Mucosa of rectum (tissue), 2 donors: ENCODE results near the gene ARGLU1.
A peak's percentile ranks its signal among the peaks of the same experiment; 100 is the strongest.

Experiments
- H3K27ac ChIP-seq, 2 donors: one replicate each; pipeline ENCODE4 v1.7.0; 2013; ENCODE audit warnings: inconsistent platforms in 2 of 2, low read depth in 2 of 2, low read length in 2 of 2
- H3K27me3 ChIP-seq, 2 donors: one replicate each; pipeline ENCODE4 v1.7.0; 2013; ENCODE audit warnings: low read length in 2 of 2; ENCODE audit not compliant: control insufficient read depth in 2 of 2, insufficient read depth in 2 of 2
- H3K36me3 ChIP-seq, 2 donors: one replicate each; pipeline ENCODE4 v1.7.0; 2013; ENCODE audit warnings: low read length in 2 of 2; ENCODE audit not compliant: control insufficient read depth in 2 of 2, insufficient read depth in 2 of 2
- H3K4me1 ChIP-seq, 2 donors: one replicate each; pipeline ENCODE4 v1.7.0; 2013; ENCODE audit warnings: low read length in 2 of 2, mild to moderate bottlenecking in 1 of 2; ENCODE audit not compliant: control insufficient read depth in 2 of 2, insufficient read depth in 2 of 2
- H3K4me3 ChIP-seq, 2 donors: one replicate each; pipeline ENCODE4 v1.7.0; 2013; ENCODE audit warnings: low read length in 2 of 2
- H3K9ac ChIP-seq, 2 donors: one replicate each; pipeline ENCODE4 v1.7.0; 2013; ENCODE audit warnings: low read length in 2 of 2, low read depth in 1 of 2, mild to moderate bottlenecking in 1 of 2
- H3K9me3 ChIP-seq, 2 donors: one replicate each; pipeline ENCODE4 v1.7.0; 2013; ENCODE audit warnings: low read length in 2 of 2; ENCODE audit not compliant: control insufficient read depth in 2 of 2
- donor health status: healthy.
- donor health status: Normal muscosa, but diverticular disease.

ARGLU1 gene

DNA sequence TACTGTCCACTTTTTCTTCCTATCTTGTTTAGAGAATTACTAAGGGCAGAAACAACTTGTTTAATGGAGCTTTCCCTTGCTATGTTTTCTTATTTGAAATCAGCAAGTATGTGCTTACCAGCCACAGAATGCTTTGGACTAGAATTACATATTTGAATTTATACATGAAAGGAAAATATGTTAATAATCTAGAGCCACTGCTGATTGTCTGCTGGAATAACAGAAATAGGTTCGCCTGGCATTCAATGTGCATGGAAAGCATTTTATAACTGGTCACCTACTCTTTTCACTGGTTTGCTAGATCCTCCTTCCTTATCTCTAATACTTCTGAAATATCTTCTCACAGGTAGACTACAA lies 40.5 kb downstream of the ARGLU1 start:
- Histone ChIP-seq H3K4me1 (peaks cover 15 to 59% of the 10 kb centered on the region in 2 donors), H3K36me3 (no peaks in the 10 kb centered on the region), H3K4me3 (no peak overlapping the region), H3K9ac (no peak overlapping the region), H3K27me3 (peaks cover 0 to 3% of the 10 kb centered on the region in 2 donors), H3K9me3 (no peaks in the 10 kb centered on the region), H3K27ac (no peak overlapping the region)

DNA sequence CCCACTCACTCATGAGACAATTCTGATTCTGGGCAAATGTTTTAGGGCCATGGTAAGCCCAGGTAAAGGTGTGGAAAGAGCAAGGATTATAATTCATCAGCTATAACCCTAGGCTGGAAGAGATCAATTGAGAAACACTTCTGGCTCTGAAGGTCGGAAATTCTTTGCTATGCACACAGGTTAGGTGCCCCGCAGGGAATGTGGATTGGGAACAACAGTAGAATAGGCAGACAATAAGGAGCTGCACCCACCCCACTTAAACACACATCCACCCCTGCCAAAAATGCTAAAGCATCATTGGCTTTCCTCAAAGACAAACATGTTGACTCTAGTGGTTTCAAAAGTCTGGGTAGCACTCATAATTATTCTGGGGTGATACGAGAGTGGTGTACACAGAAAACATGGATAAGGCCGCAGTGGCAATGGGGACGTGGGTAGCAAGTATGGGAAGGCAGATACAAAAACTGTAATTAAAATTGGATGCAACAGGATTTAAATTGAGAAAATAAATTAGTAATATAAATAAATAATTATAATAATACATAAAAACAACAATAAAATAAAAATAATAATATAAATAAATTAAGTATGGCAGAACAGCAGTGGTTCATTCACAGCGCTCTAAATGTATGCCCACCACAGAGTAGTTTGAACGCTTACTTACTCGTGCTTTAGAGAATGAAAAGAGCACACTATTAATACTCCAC lies 41.0 kb downstream of the ARGLU1 start:
- H3K36me3 ChIP-seq, result no peaks in the 10 kb centered on the region
- no peak overlapping the region for H3K27ac ChIP-seq
- H3K4me1 ChIP-seq, result peaks cover 15 to 62% of the 10 kb centered on the region in 2 donors
- H3K9me3 ChIP-seq, result no peaks in the 10 kb centered on the region
- no peak overlapping the region for H3K9ac ChIP-seq
- no peak overlapping the region for H3K4me3 ChIP-seq
- H3K27me3 ChIP-seq, result no peaks in the 10 kb centered on the region

DNA sequence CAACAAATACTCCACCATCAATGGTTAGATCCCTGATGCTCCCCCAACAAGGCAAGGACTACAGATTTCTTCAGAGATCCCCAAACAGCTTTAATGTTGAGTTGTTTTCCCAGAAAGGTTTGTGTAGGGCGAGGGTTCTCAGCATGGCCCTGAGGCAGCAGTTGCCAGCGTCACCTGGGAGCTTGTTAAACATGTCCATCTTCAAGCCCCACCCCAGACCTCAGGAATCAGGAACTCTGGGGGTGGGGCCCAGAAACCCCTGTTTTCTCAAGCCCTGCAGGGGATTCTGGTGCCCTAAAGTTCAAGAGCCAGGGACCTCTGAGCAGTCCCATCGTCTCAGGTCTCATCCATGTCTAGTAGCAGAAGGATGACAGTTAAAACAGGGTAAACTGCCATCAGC lies 42.1 kb downstream of the ARGLU1 start:
- Histone ChIP-seq H3K4me1 (peaks cover 7 to 57% of the 10 kb centered on the region in 2 donors), H3K4me3 (no peak overlapping the region), H3K36me3 (no peaks in the 10 kb centered on the region), H3K27me3 (no peaks in the 10 kb centered on the region), H3K27ac (no peak overlapping the region), H3K9ac (no peak overlapping the region), H3K9me3 (no peaks in the 10 kb centered on the region)

DNA sequence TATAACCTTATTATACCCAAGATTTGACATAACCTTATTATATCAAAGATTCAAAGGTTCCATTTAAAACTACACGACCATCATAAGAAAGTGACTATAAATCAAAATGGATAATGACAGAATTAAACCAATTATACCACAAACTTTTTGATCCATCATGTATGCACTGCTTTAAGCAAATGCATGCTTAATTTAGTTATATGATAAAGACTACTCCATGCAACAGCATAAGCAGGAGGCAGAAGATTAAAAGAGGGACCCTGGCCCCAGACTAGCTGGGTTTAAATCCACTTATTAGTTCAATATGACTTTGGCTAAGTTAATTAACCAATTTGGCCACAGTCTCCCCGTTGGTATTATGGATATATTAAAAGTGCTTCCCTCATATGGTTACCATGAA lies 43.8 kb downstream of the ARGLU1 start:
- H3K4me3 ChIP-seq, result no peak overlapping the region
- peaks cover 11 to 54% of the 10 kb centered on the region in 2 donors for H3K4me1 ChIP-seq
- H3K27ac ChIP-seq, result no peak overlapping the region
- H3K9ac ChIP-seq, result no peak overlapping the region
- no peaks in the 10 kb centered on the region for H3K27me3 ChIP-seq
- H3K9me3 ChIP-seq, result no peaks in the 10 kb centered on the region
- no peaks in the 10 kb centered on the region for H3K36me3 ChIP-seq

DNA sequence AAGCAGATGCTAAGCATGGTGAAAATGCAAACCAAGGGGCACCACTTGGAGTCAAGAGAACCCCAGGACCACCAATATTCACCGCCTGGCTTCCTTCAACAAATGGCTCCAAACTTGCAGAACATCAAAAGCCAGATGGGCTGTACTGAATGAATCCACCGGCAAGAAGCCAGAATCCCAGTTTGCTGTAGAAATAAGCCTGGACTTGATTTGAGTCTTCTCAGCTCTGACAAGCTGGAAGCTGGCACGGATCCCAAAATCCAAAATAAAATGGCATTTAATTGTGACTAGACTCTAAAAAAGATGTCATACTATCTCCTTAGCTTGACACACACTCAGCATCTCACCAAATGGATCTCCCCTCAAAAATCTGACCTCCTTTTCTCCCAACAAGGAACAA lies 44.4 kb downstream of the ARGLU1 start:
- no peaks in the 10 kb centered on the region for H3K9me3 ChIP-seq
- H3K9ac ChIP-seq, result peak overlapping the region in 1 of 2 donors; percentile 31
- peaks cover 11 to 54% of the 10 kb centered on the region in 2 donors for H3K4me1 ChIP-seq
- H3K4me3 ChIP-seq, result peak overlapping the region in 1 of 2 donors; percentile 1
- H3K27me3 ChIP-seq, result no peaks in the 10 kb centered on the region
- H3K27ac ChIP-seq, result peak overlapping the region; percentile 3 to 65
- no peaks in the 10 kb centered on the region for H3K36me3 ChIP-seq

- Histone ChIP-seq H3K9ac (peak overlapping the region in 1 of 2 donors; percentile 31), H3K9me3 (no peaks in the 10 kb centered on the region), H3K27me3 (no peaks in the 10 kb centered on the region), H3K27ac (peak overlapping the region; percentile 3 to 65), H3K36me3 (no peaks in the 10 kb centered on the region), H3K4me1 (peaks cover 11 to 48% of the 10 kb centered on the region in 2 donors), H3K4me3 (peak overlapping the region; percentile 1 to 40)
Observed at GRCh38 chr13:106522898-106523525, 44.9 kb downstream of the ARGLU1 start.

GRCh38 chr13:106522112-106522705 lies 45.7 kb downstream of the ARGLU1 start:
- Histone ChIP-seq H3K27ac (peak overlapping the region in 1 of 2 donors; percentile 25), H3K36me3 (no peaks in the 10 kb centered on the region), H3K4me3 (no peak overlapping the region), H3K27me3 (no peaks in the 10 kb centered on the region), H3K4me1 (peaks cover 11 to 43% of the 10 kb centered on the region in 2 donors), H3K9ac (peak overlapping the region in 1 of 2 donors; percentile 31), H3K9me3 (no peaks in the 10 kb centered on the region)

GRCh38 chr13:106521095-106521799 lies 46.7 kb downstream of the ARGLU1 start:
- Histone ChIP-seq H3K9me3 (no peaks in the 10 kb centered on the region), H3K27me3 (no peaks in the 10 kb centered on the region), H3K4me1 (peaks cover 11 to 40% of the 10 kb centered on the region in 2 donors), H3K4me3 (no peak overlapping the region), H3K27ac (peak overlapping the region in 1 of 2 donors; percentile 4), H3K36me3 (no peaks in the 10 kb centered on the region), H3K9ac (no peak overlapping the region)

DNA sequence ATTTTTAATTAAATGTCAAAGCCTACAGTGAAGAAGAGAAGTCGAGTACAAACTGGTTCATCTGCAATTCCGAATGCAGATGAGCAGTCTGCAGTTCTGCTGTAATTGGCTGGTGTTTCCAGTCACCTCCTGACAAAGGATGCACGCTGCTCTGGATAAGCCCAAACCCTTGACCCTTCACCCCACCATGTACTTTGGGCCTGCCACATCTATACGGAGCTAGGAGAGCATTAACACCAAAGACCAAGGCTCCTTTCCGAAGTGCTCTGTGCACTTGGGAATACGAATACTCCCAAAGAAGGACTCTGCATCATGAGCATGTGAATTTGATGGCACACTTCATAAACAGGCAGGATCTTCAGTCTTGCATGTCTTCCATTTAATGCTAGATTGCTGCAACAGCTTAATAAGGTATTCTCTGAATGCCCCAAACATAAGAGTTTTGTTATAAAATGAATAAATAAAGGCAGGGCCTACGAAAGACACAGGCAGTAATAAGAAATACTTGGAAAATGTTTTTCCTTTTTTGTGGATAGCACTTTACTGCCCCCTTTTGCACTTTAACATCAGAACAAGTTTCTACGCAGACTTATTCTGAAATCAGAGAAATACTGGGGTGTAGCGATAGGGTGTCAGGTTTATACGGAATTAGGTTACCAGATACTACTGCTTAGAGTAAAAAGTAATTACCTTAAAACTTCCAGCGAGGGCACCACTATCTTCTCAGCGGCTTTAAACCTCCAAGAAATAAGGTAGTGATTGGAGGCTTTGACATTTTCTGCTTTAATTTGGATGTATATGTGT lies 47.5 kb downstream of the ARGLU1 start:
- no peak overlapping the region for H3K9ac ChIP-seq
- H3K27ac ChIP-seq, result peak overlapping the region in 1 of 2 donors; percentile 4
- peaks cover 11 to 33% of the 10 kb centered on the region in 2 donors for H3K4me1 ChIP-seq
- no peaks in the 10 kb centered on the region for H3K9me3 ChIP-seq
- H3K4me3 ChIP-seq, result no peak overlapping the region
- no peaks in the 10 kb centered on the region for H3K27me3 ChIP-seq
- H3K36me3 ChIP-seq, result no peaks in the 10 kb centered on the region
